Activated CD4-positive, CD25-positive, alpha-beta regulatory T cell treated with anti-CD3 and anti-CD28 coated beads, Interleukin-2, amount 50 U/mL, for 16 hours (primary cell): ENCODE data around the gene DTX1.
"Not testable (repeated sequence)": the region's sequence is repeated elsewhere in the genome, so short reads cannot be mapped to it uniquely, and the experiment has no call there.

ENCODE experiments used
- DNase-seq: peaks from one replicate; pipeline ENCODE4 v3.0.0-alpha.2; 2020; ENCODE audit warnings: low read depth, low spot score

DTX1 gene

GRCh38 chr12:113136128-113136989 lies 79.8 kb downstream of the DTX1 start:
- DNase-seq, result no peak

GRCh38 chr12:113136990-113137511 lies 80.5 kb downstream of the DTX1 start:
- DNase-seq, result no peak

GRCh38 chr12:113137861-113138783 lies 81.6 kb downstream of the DTX1 start:
- no peak for DNase-seq

GRCh38 chr12:113138826-113139225 lies 82.3 kb downstream of the DTX1 start:
- no peak for DNase-seq

- DNase-seq, result no peak
Observed at GRCh38 chr12:113140706-113141105, 84.2 kb downstream of the DTX1 start.

- DNase-seq, result not testable (repeated sequence)
Observed at GRCh38 chr12:113141716-113142115, 85.2 kb downstream of the DTX1 start.

- no peak for DNase-seq
Observed at GRCh38 chr12:113142173-113142885, 85.8 kb downstream of the DTX1 start.

- DNase-seq, result no peak
Observed at GRCh38 chr12:113142886-113143332, 86.4 kb downstream of the DTX1 start.

GRCh38 chr12:113143959-113144358 lies 87.4 kb downstream of the DTX1 start:
- no peak for DNase-seq

- DNase-seq, result no peak
Observed at GRCh38 chr12:113144806-113145205, 88.3 kb downstream of the DTX1 start.

GRCh38 chr12:113145720-113146551 lies 89.4 kb downstream of the DTX1 start:
- DNase-seq, result no peak

GRCh38 chr12:113146999-113147398 lies 90.5 kb downstream of the DTX1 start:
- DNase-seq, result no peak
